H9 (cell line): ENCODE results near the gene HADH. TPM values are rescaled to one million over a fixed set of nuclear protein-coding genes. Genes with fewer than 3 reads are reported as not detected.

ENCODE experiments used
- DNase-seq: peaks from one replicate; pipeline ENCODE4 v3.0.0-alpha.2; 2017
- H2AFZ ChIP-seq: one replicate; pipeline ENCODE4 v1.6.1; 2013; ENCODE audit warnings: mild to moderate bottlenecking, low read length, control low read depth, moderate library complexity
- H2AK5ac ChIP-seq: 2 replicates; pipeline ENCODE4 v1.6.1; 2013; ENCODE audit warnings: low read length, control low read depth, mixed read lengths; ENCODE audit not compliant: insufficient read length
- H2BK120ac ChIP-seq: one replicate; pipeline ENCODE4 v1.6.1; 2013; ENCODE audit warnings: low read depth, mild to moderate bottlenecking, low read length, control low read depth, inconsistent platforms; ENCODE audit not compliant: poor library complexity, severe bottlenecking
- H2BK12ac ChIP-seq: 2 replicates; pipeline ENCODE4 v1.6.1; 2013; ENCODE audit warnings: low read length, control low read depth, mixed read lengths, low read depth; ENCODE audit not compliant: insufficient read length
- H2BK15ac ChIP-seq: 2 replicates; pipeline ENCODE4 v1.6.1; 2013; ENCODE audit warnings: low read depth, low read length, control low read depth
- H2BK20ac ChIP-seq: one replicate; pipeline ENCODE4 v1.6.1; 2013; ENCODE audit warnings: low read depth, mild to moderate bottlenecking, low read length, control low read depth, inconsistent platforms; ENCODE audit not compliant: poor library complexity, severe bottlenecking
- H2BK5ac ChIP-seq: 2 replicates; pipeline ENCODE4 v1.6.1; 2013; ENCODE audit warnings: low read length, control low read depth, mixed read lengths; ENCODE audit not compliant: insufficient read length
- H3K14ac ChIP-seq: 2 replicates; pipeline ENCODE4 v1.6.1; 2013; ENCODE audit warnings: low read length, control low read depth; ENCODE audit not compliant: insufficient read depth
- H3K18ac ChIP-seq: 2 replicates; pipeline ENCODE4 v1.6.1; 2013; ENCODE audit warnings: low read depth, mild to moderate bottlenecking, mixed read lengths, low read length, control low read depth; ENCODE audit not compliant: insufficient read length
- H3K23ac ChIP-seq: 2 replicates; pipeline ENCODE4 v1.6.1; 2013; ENCODE audit warnings: low read length, control low read depth, mixed read lengths, low read depth; ENCODE audit not compliant: insufficient read length
- H3K23me2 ChIP-seq: 2 replicates; pipeline ENCODE4 v1.6.1; 2013; ENCODE audit warnings: low read depth, mild to moderate bottlenecking, mixed read lengths, low read length, control low read depth; ENCODE audit not compliant: insufficient read length, poor library complexity, severe bottlenecking
- H3K27ac ChIP-seq: 2 replicates; pipeline ENCODE4 v1.5.1; 2013; ENCODE audit warnings: low read length, control low read depth, mixed read lengths, low read depth; ENCODE audit not compliant: insufficient read length
- H3K27me3 ChIP-seq: 2 replicates; pipeline ENCODE4 v1.6.1; 2013; ENCODE audit warnings: low read length, control low read depth, inconsistent platforms; ENCODE audit not compliant: insufficient read depth
- H3K4ac ChIP-seq: 2 replicates; pipeline ENCODE4 v1.6.1; 2013; ENCODE audit warnings: low read depth, mild to moderate bottlenecking, control low read depth, inconsistent platforms, low read length, moderate library complexity
- H3K4me1 ChIP-seq: 2 replicates; pipeline ENCODE4 v1.6.1; 2013; ENCODE audit warnings: low read length, control low read depth, inconsistent platforms; ENCODE audit not compliant: insufficient read depth
- H3K4me2 ChIP-seq: 2 replicates; pipeline ENCODE4 v1.6.1; 2013; ENCODE audit warnings: low read length, control low read depth, mixed read lengths; ENCODE audit not compliant: insufficient read length, insufficient read depth
- H3K56ac ChIP-seq: 2 replicates; pipeline ENCODE4 v1.6.1; 2013; ENCODE audit warnings: low read depth, mild to moderate bottlenecking, mixed read lengths, low read length, control low read depth; ENCODE audit not compliant: insufficient read length
- H3K79me1 ChIP-seq: 2 replicates; pipeline ENCODE4 v1.6.1; 2013; ENCODE audit warnings: low read depth, mild to moderate bottlenecking, moderate library complexity, low read length, control low read depth, inconsistent platforms; ENCODE audit not compliant: insufficient read depth, poor library complexity, severe bottlenecking
- H3K79me2 ChIP-seq: 2 replicates; pipeline ENCODE4 v1.6.1; 2013; ENCODE audit warnings: low read length, control low read depth, inconsistent platforms; ENCODE audit not compliant: insufficient read depth
- H3K9ac ChIP-seq: 2 replicates; pipeline ENCODE4 v1.6.1; 2013; ENCODE audit warnings: low read length, control low read depth, mixed read lengths; ENCODE audit not compliant: insufficient read length; ENCODE audit errors: extremely low read depth
- H3K9me3 ChIP-seq: one replicate; pipeline ENCODE4 v1.6.1; 2013; ENCODE audit warnings: low read depth, low read length, inconsistent platforms; ENCODE audit not compliant: control insufficient read depth
- H3T11ph ChIP-seq: one replicate; pipeline ENCODE4 v1.6.1; 2013; ENCODE audit warnings: mild to moderate bottlenecking, low read length, control low read depth, inconsistent platforms
- H4K20me1 ChIP-seq: one replicate; pipeline ENCODE4 v1.6.1; 2013; ENCODE audit not compliant: control insufficient read depth, insufficient read length, insufficient read depth
- H4K5ac ChIP-seq: 2 replicates; pipeline ENCODE4 v1.6.1; 2013; ENCODE audit warnings: low read depth, mild to moderate bottlenecking, mixed read lengths, low read length, control low read depth; ENCODE audit not compliant: insufficient read length
- H4K8ac ChIP-seq: replicated peaks from 2 replicates; pipeline ENCODE4 v1.6.1; 2013; ENCODE audit warnings: low read length, control low read depth, mixed read lengths, low read depth; ENCODE audit not compliant: insufficient read length
- H4K91ac ChIP-seq: 2 replicates; pipeline ENCODE4 v1.6.1; 2013; ENCODE audit warnings: low read depth, mild to moderate bottlenecking, moderate library complexity, mixed read lengths, low read length, control low read depth; ENCODE audit not compliant: insufficient read length
- H3K27ac Mint-ChIP-seq, 3 experiments: 2 replicates in 2 of 3; 3 replicates in 1 of 3; pipeline ENCODE4 v1.8.0; 2020 to 2021; ENCODE audit warnings: mixed read lengths in 3 of 3, mild to moderate bottlenecking in 1 of 3, moderate library complexity in 1 of 3
- H3K27me3 Mint-ChIP-seq: 2 replicates; pipeline ENCODE4 v1.8.0; 2021; ENCODE audit warnings: low read depth, mild to moderate bottlenecking, moderate library complexity, mixed read lengths
- H3K36me3 Mint-ChIP-seq, 3 experiments: 2 replicates in 2 of 3; 3 replicates in 1 of 3; pipeline ENCODE4 v1.8.0; 2020 to 2021; ENCODE audit warnings: low read depth in 3 of 3, mixed read lengths in 3 of 3; ENCODE audit not compliant: insufficient read depth in 1 of 3
- H3K4me1 Mint-ChIP-seq, 2 experiments: 2 replicates each; pipeline ENCODE4 v1.8.0; 2020; ENCODE audit warnings: mixed read lengths in 2 of 2
- H3K4me3 Mint-ChIP-seq, 2 experiments: 2 replicates in 1 of 2; 3 replicates in 1 of 2; pipeline ENCODE4 v1.8.0; 2020 to 2021; ENCODE audit warnings: mild to moderate bottlenecking in 2 of 2, mixed read lengths in 2 of 2, moderate library complexity in 1 of 2
- H3K9me3 Mint-ChIP-seq, 2 experiments: 2 replicates in 1 of 2; 3 replicates in 1 of 2; pipeline ENCODE4 v1.8.0; 2020; ENCODE audit warnings: mild to moderate bottlenecking in 2 of 2, mixed read lengths in 2 of 2, moderate library complexity in 1 of 2
- WGBS: extraction: QIAGEN DNeasy Blood & Tissue Kit; methylation state at CpG from one replicate; pipeline ENCODE4 v1.1.7; 2013; ENCODE audit warnings: missing lambda C conversion rate, low lambda C conversion rate, mixed read lengths; ENCODE audit not compliant: insufficient read length; ENCODE audit errors: extremely low coverage; 5-methylcytosine and 5-hydroxymethylcytosine counted together
- total RNA-seq: library from RNA; stranded (reverse); gene quantifications from 2 replicates; pipeline ENCODE4 v1.2.1, GENCODE V29; 2021
- TF ChIP-seq, protein P1 (sequence below): fragments of 200-600 bp; sonication (generic); conservative IDR thresholded peaks from 3 replicates; pipeline ENCODE4 v1.8.0; 2021; ENCODE audit warnings: antibody characterized with exemption, mild to moderate bottlenecking

Gene HADH
- total RNA-seq, 1 experiment from 2014 or later, result 44.4 TPM

DNA sequence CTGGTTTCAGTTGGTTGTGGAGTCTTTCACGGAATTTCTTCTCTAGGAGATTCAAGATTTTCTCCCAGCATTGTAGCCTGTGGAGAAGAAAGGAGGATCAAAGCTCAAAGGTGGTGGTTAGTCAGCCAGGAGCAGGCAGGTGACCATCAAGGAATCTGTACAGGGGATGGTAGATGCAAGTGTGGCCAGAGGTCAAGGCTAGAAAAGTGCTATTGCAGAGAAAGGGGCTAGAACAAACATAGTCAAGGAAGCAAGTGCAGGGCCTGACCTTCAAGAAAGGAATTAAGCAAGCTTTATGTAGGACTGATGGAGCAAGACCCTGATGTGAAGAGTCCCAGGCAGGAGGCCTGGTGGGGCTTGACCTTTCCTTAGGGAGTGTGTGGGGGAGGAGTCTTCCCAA is 16.1 kb downstream of the HADH start:
- Histone ChIP-seq H3K27ac (no peak overlapping the region), H4K91ac (no peak overlapping the region), H4K20me1 (no peaks in the 10 kb centered on the region), H2AFZ (no peak overlapping the region), H2BK5ac (no peak overlapping the region), H2BK15ac (no peak overlapping the region), H3K18ac (no peak overlapping the region), H4K5ac (no peak overlapping the region), H3T11ph (no peak overlapping the region), H3K4me1 (peaks cover 5% of the 10 kb centered on the region; the same call in 1 of the 2 replicates), H3K9ac (no peak overlapping the region), H2AK5ac (no peak overlapping the region), H3K27me3 (no peaks in the 10 kb centered on the region), H3K4me2 (no peak overlapping the region), H3K23ac (no peak overlapping the region), H4K8ac (no peak overlapping the region), H2BK12ac (no peak overlapping the region), H3K14ac (no peak overlapping the region), H3K79me1 (peaks cover 3% of the 10 kb centered on the region), H3K23me2 (no peaks in the 10 kb centered on the region), H3K79me2 (no peaks in the 10 kb centered on the region; the same call in 1 of the 2 replicates), H3K4ac (no peak overlapping the region), H2BK120ac (no peak overlapping the region), H3K56ac (no peak overlapping the region), H2BK20ac (no peak overlapping the region), H3K9me3 (peaks cover 4% of the 10 kb centered on the region)
- Mint-ChIP-seq H3K27ac (peak overlapping the region in 2 of 3 experiments; percentile 21; a peak in 1 of 7 replicates), H3K4me1 (peaks cover 17 to 25% of the 10 kb centered on the region in 2 experiments), H3K9me3 (peaks cover 14% of the 10 kb centered on the region in 2 experiments), H3K27me3 (no peaks in the 10 kb centered on the region), H3K4me3 (no peak overlapping the region), H3K36me3 (peaks cover 32 to 53% (median 50%) of the 10 kb centered on the region in 3 experiments)
- DNase-seq, result no peak
- TF ChIP-seq, protein P1, sequence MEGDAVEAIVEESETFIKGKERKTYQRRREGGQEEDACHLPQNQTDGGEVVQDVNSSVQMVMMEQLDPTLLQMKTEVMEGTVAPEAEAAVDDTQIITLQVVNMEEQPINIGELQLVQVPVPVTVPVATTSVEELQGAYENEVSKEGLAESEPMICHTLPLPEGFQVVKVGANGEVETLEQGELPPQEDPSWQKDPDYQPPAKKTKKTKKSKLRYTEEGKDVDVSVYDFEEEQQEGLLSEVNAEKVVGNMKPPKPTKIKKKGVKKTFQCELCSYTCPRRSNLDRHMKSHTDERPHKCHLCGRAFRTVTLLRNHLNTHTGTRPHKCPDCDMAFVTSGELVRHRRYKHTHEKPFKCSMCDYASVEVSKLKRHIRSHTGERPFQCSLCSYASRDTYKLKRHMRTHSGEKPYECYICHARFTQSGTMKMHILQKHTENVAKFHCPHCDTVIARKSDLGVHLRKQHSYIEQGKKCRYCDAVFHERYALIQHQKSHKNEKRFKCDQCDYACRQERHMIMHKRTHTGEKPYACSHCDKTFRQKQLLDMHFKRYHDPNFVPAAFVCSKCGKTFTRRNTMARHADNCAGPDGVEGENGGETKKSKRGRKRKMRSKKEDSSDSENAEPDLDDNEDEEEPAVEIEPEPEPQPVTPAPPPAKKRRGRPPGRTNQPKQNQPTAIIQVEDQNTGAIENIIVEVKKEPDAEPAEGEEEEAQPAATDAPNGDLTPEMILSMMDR, result no peak
- WGBS, result no CpG with 5 or more reads among the region's 1 CpG
